ENCODE results near the gene KIF22. TPM values are rescaled to one million over a fixed set of nuclear protein-coding genes. Genes with fewer than 3 reads are reported as not detected.

KIF22 gene
- polyA plus RNA-seq, 1 of the 3 experiments (the other 2 are of a cell fraction): 64.1 TPM

DNA sequence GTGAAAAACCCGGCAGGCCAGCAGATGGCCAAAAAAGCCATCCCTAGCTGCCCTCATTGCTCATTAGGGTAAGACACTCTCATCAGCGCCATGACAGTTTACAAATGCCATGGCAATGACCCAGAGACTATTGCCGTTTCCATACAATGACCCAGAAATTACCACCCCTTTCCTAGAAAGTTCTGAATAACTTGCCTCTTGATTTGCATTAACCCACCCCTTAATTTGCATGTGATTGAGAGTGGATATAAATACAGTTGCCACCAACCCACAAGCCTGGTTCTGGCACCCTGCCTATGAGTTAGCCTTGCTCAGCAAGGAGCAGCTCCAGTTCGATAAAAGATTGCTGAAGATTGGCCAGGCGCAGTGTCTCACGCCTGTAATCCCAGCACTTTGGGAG is 28.7 kb upstream of the KIF22 start:
- H3K9me2 ChIP-seq: no peaks in the 10 kb centered on the region
- H3K4me1 ChIP-seq (ENCODE audit: control insufficient read depth in 1 of 2, insufficient read depth in 2 of 2, low read depth in 1 of 2, low read length in 1 of 2): no peaks in the 10 kb centered on the region
- H3K4me2 ChIP-seq: no peak overlapping the region
- ChIA-PET POLR2A (no interaction called here), CTCF (no interaction called here)
- no peak overlapping the region for H3K9ac ChIP-seq
- 74% methylated on average over 6 of the region's 6 CpGs for whole genome bisulfite sequencing (ENCODE audit: low lambda C conversion rate)
- DNase-seq: no peak
- H4K20me1 ChIP-seq (ENCODE audit: insufficient read depth): no peaks in the 10 kb centered on the region
- no peaks in the 10 kb centered on the region for H3K79me2 ChIP-seq (ENCODE audit: insufficient read depth)
- H3K9me3 ChIP-seq: no peaks in the 10 kb centered on the region
- no peaks in the 10 kb centered on the region for H3F3A ChIP-seq (replicated peaks; ENCODE audit: insufficient read depth)
- TF ChIP-seq EZH2phosphoT487 (IDR thresholded peaks at IDR 0.05; ENCODE audit: borderline replicate concordance, low read depth) (no peak), TAF1 (IDR thresholded peaks at IDR 0.05; ENCODE audit: borderline replicate concordance, low read depth, low read length) (no peak), FOXJ3 (CRISPR knock-in tag; IDR thresholded peaks at IDR 0.05) (no peak), RCOR1 (IDR thresholded peaks at IDR 0.05; ENCODE audit: low read length) (no peak), SMC3 (IDR thresholded peaks at IDR 0.05; ENCODE audit: low read depth, low read length) (no peak), GABPA (IDR thresholded peaks at IDR 0.05; ENCODE audit: low read depth) (no peak), NRF1 (IDR thresholded peaks at IDR 0.05; ENCODE audit: low read depth, low read length) (no peak), JUND (IDR thresholded peaks at IDR 0.05) (no peak), EP300 (IDR thresholded peaks at IDR 0.05; ENCODE audit: borderline replicate concordance in 1 of 2, low read depth in 1 of 2, low read length in 1 of 2) (no peak)
- TF ChIP-seq, protein P1, sequence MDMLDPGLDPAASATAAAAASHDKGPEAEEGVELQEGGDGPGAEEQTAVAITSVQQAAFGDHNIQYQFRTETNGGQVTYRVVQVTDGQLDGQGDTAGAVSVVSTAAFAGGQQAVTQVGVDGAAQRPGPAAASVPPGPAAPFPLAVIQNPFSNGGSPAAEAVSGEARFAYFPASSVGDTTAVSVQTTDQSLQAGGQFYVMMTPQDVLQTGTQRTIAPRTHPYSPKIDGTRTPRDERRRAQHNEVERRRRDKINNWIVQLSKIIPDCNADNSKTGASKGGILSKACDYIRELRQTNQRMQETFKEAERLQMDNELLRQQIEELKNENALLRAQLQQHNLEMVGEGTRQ (IDR thresholded peaks at IDR 0.05; ENCODE audit: borderline replicate concordance, low read depth, low read length): no peak
- TF ChIP-seq, protein P2, sequence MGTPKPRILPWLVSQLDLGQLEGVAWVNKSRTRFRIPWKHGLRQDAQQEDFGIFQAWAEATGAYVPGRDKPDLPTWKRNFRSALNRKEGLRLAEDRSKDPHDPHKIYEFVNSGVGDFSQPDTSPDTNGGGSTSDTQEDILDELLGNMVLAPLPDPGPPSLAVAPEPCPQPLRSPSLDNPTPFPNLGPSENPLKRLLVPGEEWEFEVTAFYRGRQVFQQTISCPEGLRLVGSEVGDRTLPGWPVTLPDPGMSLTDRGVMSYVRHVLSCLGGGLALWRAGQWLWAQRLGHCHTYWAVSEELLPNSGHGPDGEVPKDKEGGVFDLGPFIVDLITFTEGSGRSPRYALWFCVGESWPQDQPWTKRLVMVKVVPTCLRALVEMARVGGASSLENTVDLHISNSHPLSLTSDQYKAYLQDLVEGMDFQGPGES (IDR thresholded peaks at IDR 0.05; ENCODE audit: low read depth, low read length): no peak
- TF ChIP-seq, protein P3, sequence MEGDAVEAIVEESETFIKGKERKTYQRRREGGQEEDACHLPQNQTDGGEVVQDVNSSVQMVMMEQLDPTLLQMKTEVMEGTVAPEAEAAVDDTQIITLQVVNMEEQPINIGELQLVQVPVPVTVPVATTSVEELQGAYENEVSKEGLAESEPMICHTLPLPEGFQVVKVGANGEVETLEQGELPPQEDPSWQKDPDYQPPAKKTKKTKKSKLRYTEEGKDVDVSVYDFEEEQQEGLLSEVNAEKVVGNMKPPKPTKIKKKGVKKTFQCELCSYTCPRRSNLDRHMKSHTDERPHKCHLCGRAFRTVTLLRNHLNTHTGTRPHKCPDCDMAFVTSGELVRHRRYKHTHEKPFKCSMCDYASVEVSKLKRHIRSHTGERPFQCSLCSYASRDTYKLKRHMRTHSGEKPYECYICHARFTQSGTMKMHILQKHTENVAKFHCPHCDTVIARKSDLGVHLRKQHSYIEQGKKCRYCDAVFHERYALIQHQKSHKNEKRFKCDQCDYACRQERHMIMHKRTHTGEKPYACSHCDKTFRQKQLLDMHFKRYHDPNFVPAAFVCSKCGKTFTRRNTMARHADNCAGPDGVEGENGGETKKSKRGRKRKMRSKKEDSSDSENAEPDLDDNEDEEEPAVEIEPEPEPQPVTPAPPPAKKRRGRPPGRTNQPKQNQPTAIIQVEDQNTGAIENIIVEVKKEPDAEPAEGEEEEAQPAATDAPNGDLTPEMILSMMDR (IDR thresholded peaks at IDR 0.05): no peak
- no peak overlapping the region for H3K27ac ChIP-seq (ENCODE audit: low read depth in 2 of 2, low read length in 1 of 2)
- no peaks in the 10 kb centered on the region for H3K27me3 ChIP-seq (ENCODE audit: insufficient read depth)
- no peaks in the 10 kb centered on the region for H3K36me3 ChIP-seq (replicated peaks in 1 of 2; ENCODE audit: control insufficient read depth in 1 of 2, insufficient read depth in 2 of 2, low read length in 1 of 2)
- H3K4me3 ChIP-seq (ENCODE audit: low read depth in 2 of 2, low read length in 1 of 2): no peak overlapping the region
- no peak overlapping the region for H2AFZ ChIP-seq (ENCODE audit: low read depth)

DNA sequence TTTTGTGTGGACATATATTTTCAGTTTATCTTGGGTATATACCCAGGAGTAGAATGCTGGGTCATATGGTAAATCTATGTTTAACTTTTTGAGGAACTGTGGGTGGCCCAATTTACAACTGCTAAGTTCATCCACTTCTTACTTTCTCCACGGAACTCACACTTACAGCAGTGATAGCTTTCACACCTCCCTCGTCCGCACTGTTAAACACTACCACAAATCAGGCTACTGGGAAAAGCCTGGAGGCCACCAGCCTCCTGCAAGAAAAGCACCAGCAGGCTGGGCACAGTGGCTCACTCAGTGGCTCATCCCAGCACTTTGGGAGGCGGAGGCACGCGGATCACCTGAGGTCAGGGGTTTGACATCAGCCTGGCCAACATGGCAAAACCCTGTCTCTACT is 27.2 kb upstream of the KIF22 start:
- Histone ChIP-seq H3K9me3 (no peaks in the 10 kb centered on the region), H3K9ac (no peak overlapping the region), H3K4me1 (ENCODE audit: control insufficient read depth in 1 of 2, insufficient read depth in 2 of 2, low read depth in 1 of 2, low read length in 1 of 2) (no peaks in the 10 kb centered on the region), H3K4me2 (no peak overlapping the region), H4K20me1 (ENCODE audit: insufficient read depth) (no peaks in the 10 kb centered on the region), H3K4me3 (ENCODE audit: low read depth in 2 of 2, low read length in 1 of 2) (no peak overlapping the region), H3K27ac (ENCODE audit: low read depth in 2 of 2, low read length in 1 of 2) (no peak overlapping the region), H3K9me2 (no peaks in the 10 kb centered on the region), H3K27me3 (ENCODE audit: insufficient read depth) (no peaks in the 10 kb centered on the region), H3F3A (replicated peaks; ENCODE audit: insufficient read depth) (no peaks in the 10 kb centered on the region), H3K36me3 (replicated peaks in 1 of 2; ENCODE audit: control insufficient read depth in 1 of 2, insufficient read depth in 2 of 2, low read length in 1 of 2) (no peaks in the 10 kb centered on the region), H3K79me2 (ENCODE audit: insufficient read depth) (no peaks in the 10 kb centered on the region), H2AFZ (ENCODE audit: low read depth) (no peak overlapping the region)
- 76% methylated on average over 6 of the region's 6 CpGs for WGBS (ENCODE audit: low lambda C conversion rate)
- POLR2A ChIA-PET: no interaction called here
- CTCF ChIA-PET: no interaction called here
- no peak for DNase-seq
- no peak for TF ChIP-seq FOXJ3 (CRISPR knock-in tag; IDR thresholded peaks at IDR 0.05)
- TF ChIP-seq, protein P1 (IDR thresholded peaks at IDR 0.05; ENCODE audit: borderline replicate concordance, low read depth, low read length): no peak
- no peak for TF ChIP-seq TAF1 (IDR thresholded peaks at IDR 0.05; ENCODE audit: borderline replicate concordance, low read depth, low read length)
- TF ChIP-seq RXRA (IDR thresholded peaks at IDR 0.05; ENCODE audit: borderline replicate concordance, low read depth): no peak
- TF ChIP-seq, protein P4, sequence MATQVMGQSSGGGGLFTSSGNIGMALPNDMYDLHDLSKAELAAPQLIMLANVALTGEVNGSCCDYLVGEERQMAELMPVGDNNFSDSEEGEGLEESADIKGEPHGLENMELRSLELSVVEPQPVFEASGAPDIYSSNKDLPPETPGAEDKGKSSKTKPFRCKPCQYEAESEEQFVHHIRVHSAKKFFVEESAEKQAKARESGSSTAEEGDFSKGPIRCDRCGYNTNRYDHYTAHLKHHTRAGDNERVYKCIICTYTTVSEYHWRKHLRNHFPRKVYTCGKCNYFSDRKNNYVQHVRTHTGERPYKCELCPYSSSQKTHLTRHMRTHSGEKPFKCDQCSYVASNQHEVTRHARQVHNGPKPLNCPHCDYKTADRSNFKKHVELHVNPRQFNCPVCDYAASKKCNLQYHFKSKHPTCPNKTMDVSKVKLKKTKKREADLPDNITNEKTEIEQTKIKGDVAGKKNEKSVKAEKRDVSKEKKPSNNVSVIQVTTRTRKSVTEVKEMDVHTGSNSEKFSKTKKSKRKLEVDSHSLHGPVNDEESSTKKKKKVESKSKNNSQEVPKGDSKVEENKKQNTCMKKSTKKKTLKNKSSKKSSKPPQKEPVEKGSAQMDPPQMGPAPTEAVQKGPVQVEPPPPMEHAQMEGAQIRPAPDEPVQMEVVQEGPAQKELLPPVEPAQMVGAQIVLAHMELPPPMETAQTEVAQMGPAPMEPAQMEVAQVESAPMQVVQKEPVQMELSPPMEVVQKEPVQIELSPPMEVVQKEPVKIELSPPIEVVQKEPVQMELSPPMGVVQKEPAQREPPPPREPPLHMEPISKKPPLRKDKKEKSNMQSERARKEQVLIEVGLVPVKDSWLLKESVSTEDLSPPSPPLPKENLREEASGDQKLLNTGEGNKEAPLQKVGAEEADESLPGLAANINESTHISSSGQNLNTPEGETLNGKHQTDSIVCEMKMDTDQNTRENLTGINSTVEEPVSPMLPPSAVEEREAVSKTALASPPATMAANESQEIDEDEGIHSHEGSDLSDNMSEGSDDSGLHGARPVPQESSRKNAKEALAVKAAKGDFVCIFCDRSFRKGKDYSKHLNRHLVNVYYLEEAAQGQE (IDR thresholded peaks at IDR 0.05; ENCODE audit: low read depth, low read length): no peak
- TF ChIP-seq, protein P5, sequence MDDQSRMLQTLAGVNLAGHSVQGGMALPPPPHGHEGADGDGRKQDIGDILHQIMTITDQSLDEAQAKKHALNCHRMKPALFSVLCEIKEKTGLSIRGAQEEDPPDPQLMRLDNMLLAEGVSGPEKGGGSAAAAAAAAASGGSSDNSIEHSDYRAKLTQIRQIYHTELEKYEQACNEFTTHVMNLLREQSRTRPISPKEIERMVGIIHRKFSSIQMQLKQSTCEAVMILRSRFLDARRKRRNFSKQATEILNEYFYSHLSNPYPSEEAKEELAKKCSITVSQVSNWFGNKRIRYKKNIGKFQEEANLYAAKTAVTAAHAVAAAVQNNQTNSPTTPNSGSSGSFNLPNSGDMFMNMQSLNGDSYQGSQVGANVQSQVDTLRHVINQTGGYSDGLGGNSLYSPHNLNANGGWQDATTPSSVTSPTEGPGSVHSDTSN (IDR thresholded peaks at IDR 0.05): no peak

All from SK-N-SH (cell line).